GM15510 (cell line): ENCODE measurements around the gene CLEC2L.

Experiments
- POLR2A ChIP-seq: IDR thresholded peaks from 3 replicates; pipeline ENCODE4 v1.6.1; 2011; ENCODE audit warnings: borderline replicate concordance; ENCODE audit not compliant: insufficient read length; ENCODE audit errors: extremely low read depth

The CLEC2L gene

DNA sequence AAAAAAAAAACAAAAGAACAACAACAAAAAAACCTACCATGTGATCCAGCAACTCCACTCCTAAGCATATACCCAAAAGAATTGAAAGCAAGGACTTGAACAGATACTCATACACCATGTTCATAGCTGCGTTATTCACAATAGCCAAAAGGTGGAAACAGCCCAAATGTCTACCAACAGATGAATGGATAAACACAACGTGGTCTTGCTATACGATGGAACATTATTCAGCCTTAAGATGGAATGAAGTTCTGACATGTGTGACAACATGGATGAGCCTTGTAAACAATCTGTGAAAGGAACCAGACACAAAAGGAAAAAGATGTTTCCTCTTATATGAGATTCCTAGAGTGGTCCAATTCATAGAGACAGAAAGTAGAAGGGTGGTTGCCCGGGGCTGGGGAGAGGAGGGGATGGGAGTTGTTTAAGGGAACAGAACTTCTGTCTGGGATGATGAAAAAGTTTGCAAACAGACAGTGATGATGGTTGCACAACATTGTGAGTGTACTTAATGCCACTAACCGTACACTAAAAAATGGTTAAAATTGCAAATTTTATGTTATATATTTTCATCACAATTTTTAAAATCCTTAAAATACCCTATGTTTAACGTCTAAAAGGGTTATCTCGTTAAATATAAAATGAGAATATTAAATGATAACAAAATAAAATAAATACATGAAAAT is 11.6 kb downstream of the CLEC2L start:
- no peak for TF ChIP-seq POLR2A

DNA sequence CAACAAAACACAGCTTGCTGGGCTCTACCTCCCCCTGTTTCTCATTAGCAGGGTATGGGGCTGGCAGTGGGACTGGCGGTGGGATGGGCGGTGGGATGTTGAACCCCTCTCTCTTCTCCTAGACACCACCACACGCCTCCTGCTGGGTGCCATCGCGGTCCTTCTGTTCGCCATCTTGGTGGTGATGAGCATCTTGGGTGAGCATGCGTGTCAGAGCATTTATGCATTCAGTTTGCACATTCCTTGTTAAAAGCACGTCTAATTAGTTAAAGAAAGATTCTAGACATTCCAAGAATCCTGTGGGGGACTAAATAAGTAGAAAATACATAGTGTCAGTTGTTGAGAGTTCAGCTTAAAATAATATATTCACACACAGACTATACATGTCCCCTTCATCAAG is 12.7 kb downstream of the CLEC2L start:
- no peak for TF ChIP-seq POLR2A

DNA sequence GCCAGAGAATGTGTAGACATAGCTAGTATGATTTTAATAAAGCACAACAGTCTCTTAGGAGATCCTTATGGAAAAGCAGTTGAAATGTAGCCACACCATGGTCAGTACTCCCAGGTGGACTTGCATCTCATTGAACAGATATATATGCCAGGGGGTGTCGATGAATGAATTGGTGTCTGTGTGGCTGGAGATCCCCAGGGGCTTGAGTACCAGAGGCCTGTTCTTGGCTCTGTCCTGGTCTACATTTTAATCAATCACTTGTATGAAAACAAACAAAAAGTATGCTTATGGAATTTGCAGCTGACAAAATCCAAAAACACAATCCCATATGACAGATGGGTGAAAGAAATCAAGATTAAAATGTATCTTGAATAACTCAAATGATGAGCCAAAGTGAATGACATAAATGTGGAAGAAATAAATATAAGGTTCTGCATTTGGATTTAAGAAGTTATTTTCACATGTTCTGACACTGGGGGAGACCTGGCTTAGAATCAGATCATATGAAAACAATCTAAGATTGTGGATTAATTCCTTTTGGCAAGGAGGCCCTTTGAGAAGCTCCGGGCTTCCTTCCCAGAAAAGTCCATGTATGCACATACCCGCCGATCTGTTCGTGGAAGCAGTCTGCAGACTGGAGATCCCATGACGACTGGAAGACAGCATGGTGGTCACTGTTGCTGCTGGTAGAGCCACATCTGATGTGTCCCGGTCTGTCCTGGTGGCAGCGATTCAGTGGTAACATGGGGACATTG is 15.6 kb downstream of the CLEC2L start:
- TF ChIP-seq POLR2A: no peak

DNA sequence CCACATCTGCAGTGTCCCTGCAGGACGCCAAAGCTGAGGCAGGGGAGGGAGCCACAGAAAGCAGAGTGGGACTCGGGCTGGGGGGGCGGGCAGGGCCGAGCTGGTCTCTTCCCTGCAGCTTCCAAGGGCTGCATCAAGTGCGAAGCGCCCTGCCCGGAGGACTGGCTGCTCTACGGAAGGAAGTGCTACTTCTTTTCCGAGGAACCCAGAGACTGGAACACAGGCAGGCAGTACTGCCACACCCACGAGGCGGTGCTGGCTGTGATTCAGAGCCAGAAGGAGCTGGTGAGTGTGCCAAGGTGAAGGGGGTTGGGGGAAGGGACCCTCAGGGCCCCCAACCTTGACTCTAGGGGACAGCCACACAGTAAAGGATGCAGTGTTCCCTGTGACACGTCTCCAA is 16.7 kb downstream of the CLEC2L start:
- no peak for TF ChIP-seq POLR2A

DNA sequence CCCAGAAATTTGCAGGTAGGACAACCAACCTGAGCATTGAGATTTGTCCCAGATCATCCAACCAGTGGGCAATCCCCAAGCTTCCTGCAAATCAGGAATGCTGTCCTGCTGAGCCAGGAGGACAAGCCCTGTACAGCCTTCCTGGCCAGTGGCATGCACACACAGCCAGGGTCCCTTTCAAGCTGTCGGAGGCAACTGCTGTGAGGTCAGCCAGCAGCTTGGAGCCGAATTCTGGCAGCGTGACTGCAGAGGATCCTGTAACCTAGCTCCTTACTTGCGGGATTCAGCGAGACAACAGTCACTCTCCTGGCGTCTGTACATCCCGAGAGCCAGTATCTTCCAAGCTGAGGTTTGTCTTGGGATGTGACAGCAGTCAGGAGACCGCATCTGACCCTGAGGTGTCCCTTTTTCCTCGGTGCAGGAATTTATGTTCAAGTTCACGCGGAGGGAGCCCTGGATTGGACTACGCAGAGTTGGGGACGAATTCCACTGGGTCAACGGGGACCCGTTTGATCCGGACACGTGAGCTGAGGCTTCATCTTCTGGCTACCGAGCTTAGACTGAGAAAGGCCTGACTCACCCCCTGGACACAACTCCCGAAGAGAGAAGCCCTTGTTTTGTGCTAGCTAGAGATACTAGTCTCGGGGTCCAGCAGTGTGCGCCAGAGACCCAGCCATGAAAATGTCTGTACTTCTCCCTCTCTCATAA is 18.3 kb downstream of the CLEC2L start:
- TF ChIP-seq POLR2A: no peak

DNA sequence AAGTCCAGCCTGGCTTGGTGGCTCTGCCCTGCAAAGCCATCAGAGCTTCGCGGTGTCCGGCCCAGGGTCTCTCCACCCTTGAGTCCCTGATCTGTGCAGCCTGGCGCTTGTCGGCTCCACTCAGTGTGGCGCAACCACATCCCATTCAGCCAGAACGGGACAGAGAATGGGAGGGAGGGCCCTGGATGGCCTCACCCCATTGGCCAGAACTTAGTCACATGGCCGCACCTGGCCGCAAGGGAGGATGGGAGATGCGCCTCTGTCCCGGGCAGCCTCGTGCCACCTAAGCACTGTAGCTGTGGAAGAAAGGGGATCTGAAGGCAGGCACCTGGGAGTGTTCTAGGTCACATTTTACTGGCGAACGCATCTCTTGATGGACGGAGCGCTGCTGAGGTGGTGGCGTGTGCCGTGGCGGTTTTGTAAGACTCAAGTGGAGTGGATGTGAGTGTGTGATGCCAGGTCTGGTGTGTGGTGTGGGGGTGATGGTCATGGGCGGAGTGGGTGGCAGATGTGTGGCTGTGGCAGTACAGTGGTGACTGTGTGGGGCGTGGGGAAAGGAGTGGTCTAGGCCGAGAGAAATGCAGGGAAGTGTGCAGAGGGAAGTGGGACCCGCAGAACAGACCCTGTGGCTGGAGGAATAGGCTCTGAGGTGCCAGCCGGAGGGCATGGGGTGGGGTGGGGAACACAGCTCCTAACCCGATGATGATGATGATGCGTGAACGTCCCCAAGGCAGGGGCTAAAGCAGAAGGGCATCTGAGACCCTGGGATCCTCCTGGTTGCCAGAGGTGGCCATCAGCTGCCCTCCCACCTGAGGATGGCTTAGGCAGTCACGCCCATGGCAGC is 19.0 kb downstream of the CLEC2L start:
- TF ChIP-seq POLR2A: no peak

DNA sequence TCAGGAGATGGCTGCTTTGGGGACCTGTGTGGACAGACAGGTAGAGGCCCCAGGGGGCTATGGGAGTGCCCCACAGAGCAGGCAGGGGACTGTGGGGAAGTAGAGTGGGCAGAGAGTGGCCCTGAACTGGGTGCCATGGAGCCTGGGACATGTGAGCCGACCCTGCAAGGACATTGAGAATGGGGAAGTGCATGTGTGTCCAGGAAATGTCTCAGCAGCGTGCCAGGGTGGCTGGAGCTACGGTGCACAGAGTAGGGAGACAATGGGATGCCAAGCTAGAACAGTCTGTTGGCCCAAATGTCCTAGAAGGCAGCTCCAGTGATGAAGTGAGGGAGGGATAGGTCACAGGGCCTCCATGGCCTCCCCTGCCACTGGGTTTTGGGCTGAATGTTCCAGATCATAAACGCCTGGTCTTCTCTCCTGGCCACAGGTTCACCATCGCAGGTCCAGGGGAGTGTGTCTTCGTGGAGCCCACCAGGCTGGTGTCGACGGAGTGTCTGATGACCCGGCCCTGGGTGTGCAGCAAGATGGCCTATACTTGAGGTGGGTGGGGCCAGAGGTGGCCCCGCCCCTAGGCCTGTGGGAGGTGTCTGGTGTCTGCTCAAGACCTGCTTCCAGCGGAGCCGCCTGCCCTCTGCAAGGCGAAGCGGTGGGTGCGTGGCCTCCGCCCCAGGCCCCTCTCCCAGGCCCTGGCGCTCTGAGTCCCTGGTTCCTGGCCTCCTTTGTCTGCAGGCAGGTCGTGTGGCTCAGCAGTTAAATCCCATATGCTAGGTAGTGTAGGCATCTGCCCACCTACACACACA is 20.5 kb downstream of the CLEC2L start:
- no peak for TF ChIP-seq POLR2A

DNA sequence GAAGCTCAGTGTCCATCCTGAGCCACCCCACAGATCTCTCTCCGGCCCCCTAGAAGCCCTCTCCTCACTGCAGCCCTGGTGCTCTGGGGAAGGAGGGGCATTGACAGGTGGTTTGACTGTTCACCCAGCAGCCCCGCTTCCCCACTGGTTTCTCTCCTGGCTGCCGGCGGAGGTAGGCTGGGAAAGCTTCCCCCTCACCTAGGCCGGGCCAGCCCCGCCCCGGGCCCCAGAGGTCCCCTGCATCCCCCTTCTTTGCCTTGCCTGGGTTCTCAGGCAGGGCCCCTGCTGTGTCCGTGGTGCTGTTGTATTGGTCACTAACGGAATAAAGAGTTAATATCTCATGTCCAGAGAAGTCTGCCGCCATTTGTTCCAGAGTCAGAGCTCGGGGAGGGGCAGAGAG is 21.2 kb downstream of the CLEC2L start:
- no peak for TF ChIP-seq POLR2A

DNA sequence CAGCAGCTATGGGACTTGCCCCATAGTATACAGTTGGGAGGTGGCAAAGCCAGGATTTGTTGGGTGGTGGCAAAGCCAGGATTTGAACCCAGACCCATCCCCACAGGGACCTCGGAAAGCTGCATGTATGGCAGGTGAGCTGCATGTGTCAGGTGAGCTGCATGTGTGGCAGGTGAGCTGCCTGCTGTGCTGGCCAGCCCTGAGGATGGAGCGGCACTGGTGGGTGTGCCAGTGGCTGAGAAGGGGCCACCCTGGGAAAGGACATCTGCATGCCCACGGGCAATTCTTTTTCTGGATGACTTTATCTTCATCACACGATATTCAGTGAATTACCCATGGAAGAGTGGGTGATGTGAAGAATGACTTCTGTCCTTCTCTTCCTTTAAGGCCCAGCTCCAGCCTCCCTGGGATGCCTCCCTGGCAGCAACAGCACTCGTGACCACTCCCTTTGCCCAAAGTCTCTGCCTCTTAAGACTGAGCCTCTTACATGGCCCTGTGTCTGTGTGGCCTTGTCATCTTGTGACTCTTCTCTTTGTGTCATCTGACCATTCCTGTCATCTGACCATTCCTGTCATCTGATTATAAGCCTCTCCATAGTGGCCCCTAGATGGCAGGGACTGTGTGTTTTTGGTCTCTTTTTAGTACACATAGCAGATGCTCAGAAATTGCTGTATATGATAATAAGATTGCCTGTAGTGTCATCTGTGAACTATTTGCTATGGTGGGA is 25.0 kb downstream of the CLEC2L start:
- no peak for TF ChIP-seq POLR2A

DNA sequence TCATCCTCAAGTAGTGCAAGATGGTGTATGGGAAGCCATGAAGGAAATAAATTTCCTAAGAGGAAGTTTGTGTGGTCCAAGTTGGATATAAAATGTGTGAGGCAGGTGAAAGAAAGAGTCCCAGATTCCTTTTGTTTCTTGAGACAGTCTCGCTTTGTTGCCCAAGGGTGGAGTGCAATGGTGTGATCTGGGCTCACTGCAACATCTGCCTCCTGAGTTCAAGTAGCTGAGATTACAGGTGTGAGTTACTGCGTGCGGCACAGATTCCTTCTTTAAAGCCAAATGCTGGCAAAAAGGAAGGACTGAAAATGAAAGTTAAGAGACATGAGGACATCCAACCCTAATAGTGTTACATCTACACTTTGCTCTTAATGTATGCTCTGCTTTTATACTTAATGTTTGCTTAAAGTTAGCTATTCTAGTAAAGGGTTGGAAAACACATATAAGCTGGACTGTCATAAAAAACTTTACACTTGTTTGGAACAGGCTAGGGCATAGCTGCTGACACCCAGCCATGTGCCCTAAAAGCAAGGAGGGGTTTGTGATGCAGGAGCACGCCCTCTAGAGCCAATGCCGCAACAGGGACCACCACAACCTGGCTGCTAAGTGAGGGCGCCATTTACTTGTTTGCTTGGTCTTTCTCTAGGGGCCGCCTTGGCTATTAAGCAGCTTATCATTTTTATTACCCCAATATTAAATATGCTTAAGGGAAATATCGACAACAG is 34.5 kb downstream of the CLEC2L start:
- TF ChIP-seq POLR2A: no peak

DNA sequence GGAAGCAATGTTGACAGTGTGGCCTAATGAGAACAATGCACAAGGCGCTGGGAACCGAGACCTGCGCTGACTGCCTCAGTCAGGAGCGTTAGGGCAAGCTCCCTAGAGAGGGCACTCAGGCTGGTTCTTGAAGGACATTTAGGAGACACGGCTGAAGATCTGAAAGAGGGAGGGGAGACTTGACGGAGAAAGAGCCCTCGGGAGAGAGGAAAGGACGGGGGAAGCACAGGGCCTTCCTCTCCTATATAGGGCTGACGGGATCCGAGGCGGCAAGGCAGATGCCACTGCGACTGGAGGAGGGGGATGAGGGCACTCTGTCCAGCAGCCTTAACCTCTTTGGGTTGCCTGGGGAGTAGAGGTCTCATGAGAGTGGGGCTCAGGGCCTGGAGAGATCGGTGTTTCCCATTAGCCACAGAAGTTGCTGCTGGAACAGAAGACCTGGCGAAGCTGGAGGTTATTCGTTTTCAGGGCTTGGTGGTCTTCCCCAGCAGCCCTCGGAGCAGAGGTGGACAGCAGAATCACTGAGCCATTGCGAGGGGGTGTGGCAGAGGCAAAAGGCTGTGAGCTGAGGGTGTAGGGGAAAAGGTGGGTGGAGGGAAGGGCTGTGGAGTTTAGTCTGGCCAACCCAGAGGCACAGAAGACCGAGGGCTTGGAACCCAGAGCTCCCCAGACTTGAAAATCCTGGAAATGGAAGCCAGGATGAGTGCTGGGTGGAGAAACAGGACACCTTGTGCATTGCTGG is 36.0 kb downstream of the CLEC2L start:
- no peak for TF ChIP-seq POLR2A

DNA sequence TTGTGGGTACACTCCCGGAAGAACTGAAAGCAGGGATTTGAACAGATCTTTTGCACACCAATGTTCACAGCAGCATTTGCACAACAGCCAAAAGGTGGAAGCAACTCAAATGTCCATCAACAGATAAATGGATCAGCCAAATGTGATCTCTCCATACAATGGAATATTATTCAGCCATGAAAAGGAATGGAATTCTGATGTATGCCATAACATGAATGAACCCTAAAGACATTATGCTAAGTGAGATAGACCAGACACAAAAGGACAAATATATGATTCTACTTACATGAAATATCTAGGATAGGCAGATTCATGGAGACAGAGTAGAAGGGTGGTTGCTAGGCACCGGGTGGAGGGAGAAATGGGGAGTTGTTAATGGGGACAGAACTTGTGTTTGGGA is 36.7 kb downstream of the CLEC2L start:
- TF ChIP-seq POLR2A: no peak
